ENCODE measurements around the gene GRIA2. TPM values are rescaled to one million over a fixed set of nuclear protein-coding genes. Genes with fewer than 3 reads are reported as not detected.

GRIA2 gene
- total and polyA plus RNA-seq, 2 donors (not counting 3 experiments of a cell fraction or from before 2014, with no cell fraction given): not detected

- DNase-seq (ENCODE audit: low read depth, low spot score) (no peak), FAIRE-seq (no peak)
- intact Hi-C loops (cut with micrococcal nuclease) (loop anchor here (5.0 kb wide), 1 partner anchor 686 kb away; no protein-coding TSS in a partner anchor), dilution Hi-C loops (cut with MboI; ENCODE audit: extremely low pct_ligation_motif_present, low sequenced_read_pairs) (no loop called here)
- Histone ChIP-seq H3K4me1 (ENCODE audit: control insufficient read depth, extremely low read depth, insufficient read depth, low read length) (no peaks in the 10 kb centered on the region), H3K27me3 (ENCODE audit: control insufficient read depth in 2 of 2, insufficient read depth in 2 of 2, low read length in 2 of 2) (no peaks in the 10 kb centered on the region), H3K4me2 (ENCODE audit: insufficient read depth, low read length) (no peak overlapping the region), H3K79me2 (ENCODE audit: control insufficient read depth, insufficient read depth, low read length) (no peaks in the 10 kb centered on the region), H3K36me3 (ENCODE audit: control insufficient read depth in 2 of 2, extremely low read depth in 1 of 2, insufficient read depth in 2 of 2, low read length in 2 of 2) (no peaks in the 10 kb centered on the region), H3K27ac (ENCODE audit: insufficient read depth, low read depth, low read length) (no peak overlapping the region), H4K20me1 (replicated peaks; ENCODE audit: control insufficient read depth, extremely low read depth, insufficient read depth, low read length) (no peaks in the 10 kb centered on the region), H3K9ac (replicated peaks; ENCODE audit: extremely low read depth, insufficient read depth, low read length) (no peak overlapping the region), H2AFZ (ENCODE audit: low read depth, low read length) (no peak overlapping the region), H3K9me3 (replicated peaks; ENCODE audit: control insufficient read depth, insufficient read depth, low read length) (no peaks in the 10 kb centered on the region), H3K9me1 (replicated peaks; ENCODE audit: control insufficient read depth, extremely low read depth, insufficient read depth, low read length) (no peaks in the 10 kb centered on the region), H3K4me3 (replicated peaks in 1 of 3; ENCODE audit: insufficient read depth in 1 of 3, low read depth in 1 of 3, low read length in 3 of 3) (no peak overlapping the region)
- no peak for TF ChIP-seq FOS (IDR thresholded peaks at IDR 0.05; ENCODE audit: borderline replicate concordance, insufficient read depth, low read length)
- no peak for TF ChIP-seq JUN (IDR thresholded peaks at IDR 0.05; ENCODE audit: borderline replicate concordance, insufficient read depth, insufficient read length, low read depth)
- TF ChIP-seq GATA2 (IDR thresholded peaks at IDR 0.05; ENCODE audit: insufficient read depth, insufficient read length, low read depth, low read length): no peak
- no peak for TF ChIP-seq POLR2A (IDR thresholded peaks at IDR 0.05; ENCODE audit: low read depth, low read length)
- TF ChIP-seq MAX (IDR thresholded peaks at IDR 0.05; ENCODE audit: insufficient read depth, insufficient read length): no peak
- TF ChIP-seq POLR2AphosphoS5 (IDR thresholded peaks at IDR 0.05; ENCODE audit: insufficient read depth, low read depth, low read length): no peak
- ChIA-PET POLR2A (interaction anchor here (0.7 kb wide), 1 partner anchor 1741 kb away, joined by 3 read pairs; no protein-coding TSS in a partner anchor), CTCF (interaction anchor here (0.8 to 1.4 kb wide), 4 partner anchors 10 to 816 kb away, joined by 3 to 4 read pairs (median 3); no protein-coding TSS in a partner anchor)
- no TSS peak for BruUV-seq (replicated peaks)
These were observed 70.5 kb downstream of the GRIA2 start for GRCh38 chr4:157291071-157291470.

GRCh38 chr4:157293673-157294072 lies 73.1 kb downstream of the GRIA2 start:
- H3K9me1 ChIP-seq (replicated peaks; ENCODE audit: control insufficient read depth, extremely low read depth, insufficient read depth, low read length): no peaks in the 10 kb centered on the region
- no peaks in the 10 kb centered on the region for H3K79me2 ChIP-seq (ENCODE audit: control insufficient read depth, insufficient read depth, low read length)
- ChIA-PET POLR2A (no interaction called here), CTCF (no interaction called here)
- intact Hi-C loops (cut with micrococcal nuclease) (loop anchor here (5.0 kb wide), 1 partner anchor 684 kb away; no protein-coding TSS in a partner anchor), dilution Hi-C loops (cut with MboI; ENCODE audit: extremely low pct_ligation_motif_present, low sequenced_read_pairs) (no loop called here)
- H3K9me3 ChIP-seq (replicated peaks; ENCODE audit: control insufficient read depth, insufficient read depth, low read length): no peaks in the 10 kb centered on the region
- no peak overlapping the region for H3K4me2 ChIP-seq (ENCODE audit: insufficient read depth, low read length)
- BruUV-seq (replicated peaks): no TSS peak
- H2AFZ ChIP-seq (ENCODE audit: low read depth, low read length): no peak overlapping the region
- no peaks in the 10 kb centered on the region for H3K36me3 ChIP-seq (ENCODE audit: control insufficient read depth in 2 of 2, extremely low read depth in 1 of 2, insufficient read depth in 2 of 2, low read length in 2 of 2)
- H4K20me1 ChIP-seq (replicated peaks; ENCODE audit: control insufficient read depth, extremely low read depth, insufficient read depth, low read length): no peaks in the 10 kb centered on the region
- H3K27ac ChIP-seq (ENCODE audit: insufficient read depth, low read depth, low read length): no peak overlapping the region
- no peaks in the 10 kb centered on the region for H3K4me1 ChIP-seq (ENCODE audit: control insufficient read depth, extremely low read depth, insufficient read depth, low read length)
- no peak overlapping the region for H3K4me3 ChIP-seq (replicated peaks in 1 of 3; ENCODE audit: insufficient read depth in 1 of 3, low read depth in 1 of 3, low read length in 3 of 3)
- TF ChIP-seq JUN (IDR thresholded peaks at IDR 0.05; ENCODE audit: borderline replicate concordance, insufficient read depth, insufficient read length, low read depth): no peak
- TF ChIP-seq MYC (IDR thresholded peaks at IDR 0.05; ENCODE audit: low read depth, low read length): no peak
- no peak for TF ChIP-seq FOS (IDR thresholded peaks at IDR 0.05; ENCODE audit: borderline replicate concordance, insufficient read depth, low read length)
- no peak for TF ChIP-seq POLR2AphosphoS5 (IDR thresholded peaks at IDR 0.05; ENCODE audit: insufficient read depth, low read depth, low read length)
- no peak for TF ChIP-seq EZH2 (IDR thresholded peaks at IDR 0.05; ENCODE audit: borderline replicate concordance, low read depth, low read length, severe bottlenecking)
- no peak for TF ChIP-seq CTCF (IDR thresholded peaks at IDR 0.05; ENCODE audit: extremely low read depth in 1 of 2, insufficient read depth in 1 of 2, low read depth in 1 of 2, low read length in 2 of 2)
- TF ChIP-seq GATA2 (IDR thresholded peaks at IDR 0.05; ENCODE audit: insufficient read depth, insufficient read length, low read depth, low read length): no peak
- no peaks in the 10 kb centered on the region for H3K27me3 ChIP-seq (ENCODE audit: control insufficient read depth in 2 of 2, insufficient read depth in 2 of 2, low read length in 2 of 2)
- DNase-seq (ENCODE audit: low read depth, low spot score) (no peak), FAIRE-seq (no peak)
- H3K9ac ChIP-seq (replicated peaks; ENCODE audit: extremely low read depth, insufficient read depth, low read length): no peak overlapping the region
